Memory B cell (primary cell): ENCODE results near the gene MAP2K6.

Experiments used
- ATAC-seq: fragments of 150-1000 bp; cut with Tn5 transposase; 2 replicates; pipeline ENCODE4 v1.10.0; 2021; ENCODE audit warnings: low read depth, mild to moderate bottlenecking, moderate library complexity
- DNase-seq, 2 donors: peaks; one replicate each; pipeline ENCODE4 v3.0.0; 2022; ENCODE audit warnings: low spot score in 2 of 2
- H3K27ac Mint-ChIP-seq: one replicate; pipeline ENCODE4 v1.8.0; 2022; ENCODE audit warnings: mild to moderate bottlenecking, moderate library complexity, mixed read lengths
- H3K27me3 Mint-ChIP-seq: one replicate; pipeline ENCODE4 v1.8.0; 2022; ENCODE audit warnings: mixed read lengths
- H3K36me3 Mint-ChIP-seq: one replicate; pipeline ENCODE4 v1.8.0; 2022; ENCODE audit warnings: mild to moderate bottlenecking, mixed read lengths
- H3K4me1 Mint-ChIP-seq: one replicate; pipeline ENCODE4 v1.8.0; 2022; ENCODE audit warnings: mixed read lengths
- H3K4me3 Mint-ChIP-seq: one replicate; pipeline ENCODE4 v1.8.0; 2022; ENCODE audit warnings: mild to moderate bottlenecking, moderate library complexity, mixed read lengths
- H3K9me3 Mint-ChIP-seq: one replicate; pipeline ENCODE4 v1.8.0; 2022; ENCODE audit warnings: mixed read lengths

MAP2K6 gene

DNA sequence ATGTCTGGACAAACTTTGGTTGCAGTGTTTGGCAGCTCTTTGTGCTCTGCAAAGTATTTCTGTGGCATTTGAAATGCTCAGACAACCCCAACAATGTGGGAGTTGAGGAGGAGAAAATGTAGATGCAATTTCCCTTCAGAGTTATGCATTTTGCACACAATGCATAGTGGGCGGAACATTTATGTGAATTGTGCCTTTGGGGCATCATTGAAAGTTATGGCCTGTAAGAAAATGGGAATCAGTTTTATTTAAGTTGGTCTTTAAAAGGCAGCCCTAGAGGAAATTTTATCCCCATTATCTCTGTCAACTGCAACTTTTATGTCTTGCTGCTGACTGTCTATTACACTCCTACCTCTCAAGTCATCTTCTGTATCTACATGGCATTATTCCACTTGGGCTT, 176.2 kb downstream of the MAP2K6 start:
- no peak for ATAC-seq
- Mint-ChIP-seq H3K27ac (no peak overlapping the region), H3K36me3 (no peaks in the 10 kb centered on the region), H3K4me1 (no peaks in the 10 kb centered on the region), H3K4me3 (no peak overlapping the region), H3K27me3 (peaks cover 5% of the 10 kb centered on the region), H3K9me3 (no peaks in the 10 kb centered on the region)
- no peak for DNase-seq

DNA sequence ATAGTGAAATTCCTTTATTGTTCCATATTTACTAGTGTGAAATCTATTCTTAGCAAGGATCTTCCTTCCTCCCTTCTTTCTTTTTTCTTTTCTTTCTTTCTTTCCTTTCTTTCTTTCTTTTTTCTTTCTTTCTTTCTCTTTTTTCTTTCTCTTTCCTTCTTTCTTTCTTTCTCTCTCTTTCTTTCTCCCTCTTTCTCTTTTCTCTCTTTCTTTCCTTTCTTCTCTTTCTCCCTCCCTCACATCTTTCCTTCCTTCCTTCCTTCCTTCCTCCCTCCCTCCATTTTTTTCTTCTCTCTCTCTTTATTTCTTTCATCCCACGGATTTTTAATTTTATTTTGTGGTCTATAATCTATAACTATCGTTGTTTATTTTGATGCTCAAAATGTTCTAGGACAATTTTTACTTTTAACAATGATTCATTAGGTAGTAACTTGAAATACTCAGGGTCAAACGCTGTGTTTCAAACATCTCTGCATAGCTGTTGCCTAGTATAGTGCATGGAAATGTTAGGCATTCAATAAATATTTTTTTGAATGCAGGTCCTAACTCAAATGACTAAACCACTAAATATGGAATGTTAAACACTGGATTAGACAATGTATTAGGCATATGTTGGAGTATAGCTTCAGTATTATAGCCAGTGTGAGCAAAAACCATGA, 178.3 kb downstream of the MAP2K6 start:
- Mint-ChIP-seq H3K27me3 (peaks cover 2% of the 10 kb centered on the region), H3K4me3 (no peak overlapping the region)
- no peak for DNase-seq

DNA sequence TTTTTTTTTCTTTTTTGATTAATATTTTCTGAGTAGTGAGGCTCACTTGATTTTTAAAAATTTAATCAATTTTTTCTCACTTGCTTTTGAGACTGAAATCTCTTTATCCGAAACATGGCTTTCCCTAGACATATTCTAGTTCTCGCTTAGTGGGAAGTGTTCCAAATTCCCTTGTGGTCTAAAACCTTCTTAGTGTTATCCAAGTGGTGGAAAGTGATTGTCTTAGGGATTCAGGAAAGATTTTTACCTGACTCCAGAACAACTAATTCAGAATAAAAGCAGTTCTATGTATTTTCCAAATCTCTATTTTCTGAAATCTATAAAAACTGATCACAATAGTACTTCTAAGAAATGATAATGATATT, 178.8 kb downstream of the MAP2K6 start:
- no peak for ATAC-seq
- Mint-ChIP-seq H3K4me1 (no peaks in the 10 kb centered on the region), H3K27ac (no peak overlapping the region), H3K36me3 (no peaks in the 10 kb centered on the region), H3K9me3 (no peaks in the 10 kb centered on the region), H3K4me3 (no peak overlapping the region), H3K27me3 (peaks cover 2% of the 10 kb centered on the region)
- no peak for DNase-seq

More for the DNA sequence above, 178.3 kb downstream of the MAP2K6 start:
- Mint-ChIP-seq H3K27ac (no peak overlapping the region), H3K4me1 (no peaks in the 10 kb centered on the region), H3K36me3 (no peaks in the 10 kb centered on the region), H3K9me3 (no peaks in the 10 kb centered on the region)
- no peak for ATAC-seq

DNA sequence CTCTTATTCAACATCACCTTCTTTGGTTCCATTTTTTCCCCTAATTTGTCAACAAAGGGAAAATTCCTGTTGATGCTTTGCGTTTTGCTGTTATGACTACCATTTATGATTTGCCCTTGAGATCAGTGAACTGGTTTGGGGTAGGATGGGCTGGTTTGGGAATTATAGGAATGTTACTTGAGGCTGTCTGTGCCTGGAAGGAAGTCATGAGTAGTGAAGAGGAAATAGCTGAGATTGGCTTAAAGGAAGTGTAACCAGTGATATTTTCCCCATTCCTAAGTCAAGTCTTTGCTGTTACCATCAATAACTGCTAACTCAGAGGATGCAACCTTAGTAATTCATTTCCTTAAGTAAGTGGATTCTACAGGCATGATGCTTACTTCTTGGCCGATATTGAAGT, 179.2 kb downstream of the MAP2K6 start:
- no peak overlapping the region for H3K27ac Mint-ChIP-seq
- H3K4me3 Mint-ChIP-seq = no peak overlapping the region
- no peaks in the 10 kb centered on the region for H3K4me1 Mint-ChIP-seq
- no peaks in the 10 kb centered on the region for H3K9me3 Mint-ChIP-seq
- ATAC-seq = no peak
- no peaks in the 10 kb centered on the region for H3K36me3 Mint-ChIP-seq
- no peak for DNase-seq
- H3K27me3 Mint-ChIP-seq = peaks cover 2% of the 10 kb centered on the region

DNA sequence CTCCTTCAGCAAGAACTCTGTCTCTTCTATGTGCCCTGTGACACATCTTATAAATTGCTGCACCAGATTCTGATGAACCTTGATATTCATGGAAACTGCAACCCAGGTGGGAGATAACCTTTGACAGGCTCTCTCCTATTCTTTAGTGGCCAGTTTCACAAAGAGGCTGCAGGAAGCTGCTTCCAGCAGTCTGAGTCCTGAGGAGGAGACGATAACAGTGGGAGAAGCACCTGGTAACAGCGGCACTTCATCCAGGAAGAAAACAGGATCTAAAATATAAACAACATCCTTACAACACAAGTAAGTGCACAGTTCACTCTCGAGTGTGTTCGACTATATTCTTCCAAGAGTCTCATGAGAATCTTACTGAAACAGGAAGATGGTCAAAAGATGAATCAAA, 180.1 kb downstream of the MAP2K6 start:
- no peaks in the 10 kb centered on the region for H3K9me3 Mint-ChIP-seq
- H3K27me3 Mint-ChIP-seq = peaks cover 4% of the 10 kb centered on the region
- H3K36me3 Mint-ChIP-seq = no peaks in the 10 kb centered on the region
- DNase-seq (no peak), ATAC-seq (no peak)
- H3K4me3 Mint-ChIP-seq = no peak overlapping the region
- no peak overlapping the region for H3K27ac Mint-ChIP-seq
- no peaks in the 10 kb centered on the region for H3K4me1 Mint-ChIP-seq

DNA sequence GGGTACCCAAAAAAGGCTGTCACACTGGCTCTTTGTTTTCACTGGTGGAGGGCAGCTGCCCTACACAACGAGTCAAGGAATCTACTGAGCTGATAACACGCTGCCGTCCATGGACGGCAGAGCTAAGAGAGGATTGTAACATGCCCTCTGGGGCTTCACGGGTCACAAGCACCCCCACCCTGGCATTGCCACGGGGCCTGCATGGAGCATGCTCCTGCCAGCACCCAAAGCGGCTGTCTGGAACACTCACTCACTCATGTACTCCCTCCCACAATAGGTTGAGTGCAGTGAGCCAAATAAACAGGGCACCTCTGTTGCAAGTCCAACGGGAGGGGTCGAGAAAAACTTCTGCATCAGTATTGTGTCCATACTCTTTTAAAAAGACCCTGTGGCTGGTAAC, 181.6 kb downstream of the MAP2K6 start:
- Mint-ChIP-seq H3K36me3 (no peaks in the 10 kb centered on the region), H3K9me3 (no peaks in the 10 kb centered on the region), H3K4me3 (no peak overlapping the region), H3K27me3 (peaks cover 4% of the 10 kb centered on the region), H3K4me1 (no peaks in the 10 kb centered on the region), H3K27ac (no peak overlapping the region)
- ATAC-seq = no peak
- DNase-seq = no peak

DNA sequence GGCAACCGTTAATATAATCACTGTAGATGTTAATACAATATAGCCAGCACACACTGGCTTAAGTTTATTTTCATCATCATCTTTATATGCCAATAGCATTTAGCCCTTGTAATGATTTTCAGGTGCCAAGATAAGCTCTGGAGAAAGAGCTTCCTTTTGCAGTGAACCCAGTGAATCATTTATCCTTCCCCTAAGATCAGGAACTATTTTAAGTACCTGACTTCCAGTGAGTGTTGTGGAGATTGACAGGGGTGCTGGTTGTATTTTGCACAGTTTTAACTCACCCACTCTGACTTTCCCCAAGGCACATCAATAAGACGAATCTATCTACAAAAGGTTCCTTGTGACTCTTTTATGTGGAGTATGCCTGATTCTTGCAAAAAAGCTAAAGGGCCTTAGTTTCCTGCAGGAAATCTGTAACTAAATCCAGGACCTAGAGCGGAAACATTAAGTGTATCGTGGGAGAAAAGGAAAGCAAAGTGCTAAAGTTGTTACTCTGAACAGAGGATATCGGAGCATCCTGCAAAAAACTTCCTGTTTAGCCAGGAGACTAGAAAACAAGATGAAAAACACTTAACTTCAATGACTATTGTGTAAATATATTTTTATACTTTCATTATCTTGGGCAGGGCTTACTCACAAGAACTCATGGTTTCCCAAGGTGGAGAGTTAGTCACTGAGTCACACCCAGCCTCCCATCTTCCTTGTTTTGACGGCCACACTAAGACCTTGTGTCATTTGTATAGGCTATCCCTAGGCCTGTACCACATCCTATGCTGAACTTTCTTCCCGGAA, 183.6 kb downstream of the MAP2K6 start:
- Mint-ChIP-seq H3K27ac (no peak overlapping the region), H3K9me3 (no peaks in the 10 kb centered on the region), H3K4me3 (no peak overlapping the region), H3K27me3 (peaks cover 4% of the 10 kb centered on the region), H3K36me3 (no peaks in the 10 kb centered on the region), H3K4me1 (no peaks in the 10 kb centered on the region)
- no peak for ATAC-seq
- DNase-seq = no peak

DNA sequence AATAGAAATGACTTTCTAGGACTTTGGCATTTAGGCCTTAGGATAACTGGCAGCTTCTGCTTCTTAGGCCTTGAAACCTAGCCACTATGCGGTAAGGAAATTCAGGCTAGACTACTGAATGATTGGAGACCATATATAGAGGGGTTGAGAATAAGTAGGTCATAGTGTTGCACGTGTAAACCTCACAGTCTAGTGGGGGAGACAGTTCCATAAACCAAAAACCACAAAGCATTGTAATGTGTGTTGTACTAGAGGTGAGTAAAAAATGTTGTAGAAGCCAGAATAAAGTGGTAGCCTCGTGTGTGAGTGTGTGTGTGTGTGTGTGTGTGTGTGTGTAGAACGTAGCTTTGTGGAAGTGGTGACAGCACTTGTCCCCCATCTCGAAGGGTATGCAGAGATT, 188.5 kb downstream of the MAP2K6 start:
- peaks cover 2% of the 10 kb centered on the region for H3K4me1 Mint-ChIP-seq
- peaks cover 4% of the 10 kb centered on the region for H3K27me3 Mint-ChIP-seq
- no peak for DNase-seq
- no peaks in the 10 kb centered on the region for H3K36me3 Mint-ChIP-seq
- no peaks in the 10 kb centered on the region for H3K9me3 Mint-ChIP-seq
- no peak overlapping the region for H3K4me3 Mint-ChIP-seq
- ATAC-seq = no peak
- no peak overlapping the region for H3K27ac Mint-ChIP-seq
